Measurements from ENCODE around the gene TMPRSS4. TPM values are rescaled to one million over a fixed set of nuclear protein-coding genes. Genes with fewer than 3 reads are reported as not detected.
"Not testable (repeated sequence)": the region's sequence is repeated elsewhere in the genome, so short reads cannot be mapped to it uniquely, and the experiment has no call there.

Gene TMPRSS4
- total and polyA plus RNA-seq, 2 of the 4 experiments (the other 2 are of a cell fraction) = not detected

- H2BK20ac ChIP-seq (ENCODE audit: low read depth, low read length); H3K23ac ChIP-seq (ENCODE audit: low read depth, low read length); H3K56ac ChIP-seq (ENCODE audit: extremely low read depth, insufficient read depth, low read length); H3K27ac ChIP-seq (ENCODE audit: insufficient read depth, low read length); H2BK120ac ChIP-seq (ENCODE audit: low read depth, low read length); H2AK5ac ChIP-seq (ENCODE audit: low read depth, low read length); H4K20me1 ChIP-seq (ENCODE audit: insufficient read depth, low read length); POLR2A ChIA-PET (ENCODE audit: unreplicated experiment); in situ Hi-C loops (cut with MboI; ENCODE audit: low sequenced_read_pairs); H3K9ac ChIP-seq (ENCODE audit: low read depth, low read length); H3K4me3 ChIP-seq (ENCODE audit: insufficient read depth, low read depth, low read length); H3K18ac ChIP-seq (ENCODE audit: low read depth, low read length); H4K5ac ChIP-seq (ENCODE audit: low read depth, low read length); H3K9me3 ChIP-seq (ENCODE audit: control insufficient read depth, insufficient read depth, low read length); H3K36me3 ChIP-seq (ENCODE audit: control insufficient read depth, insufficient read depth, low read length); BruUV-seq (replicated peaks); H4K8ac ChIP-seq (ENCODE audit: low read depth in 2 of 2, low read length in 2 of 2); H3K14ac ChIP-seq (replicated peaks; ENCODE audit: low read depth, low read length); H3K27me3 ChIP-seq (ENCODE audit: control insufficient read depth, insufficient read depth, low read length); H2AK9ac ChIP-seq (replicated peaks; ENCODE audit: low read depth, low read length, poor library complexity); H2AFZ ChIP-seq (replicated peaks; ENCODE audit: low read length, poor library complexity); ATAC-seq (ENCODE audit: low read depth); H4K91ac ChIP-seq (ENCODE audit: insufficient read depth, low read depth, low read length); dilution Hi-C loops (cut with HindIII; ENCODE audit: low sequenced_read_pairs, unreplicated experiment); H3K4ac ChIP-seq (ENCODE audit: low read depth, low read length); H2BK15ac ChIP-seq (ENCODE audit: low read depth, low read length); H3K4me1 ChIP-seq (ENCODE audit: control insufficient read depth, insufficient read depth, low read length); DNase-seq; H3K9me1 ChIP-seq (ENCODE audit: insufficient read depth, low read length); H3K79me1 ChIP-seq (ENCODE audit: low read depth in 1 of 2, low read length in 2 of 2); H2BK5ac ChIP-seq (ENCODE audit: low read depth, low read length, poor library complexity, severe bottlenecking); intact Hi-C loops (cut with micrococcal nuclease); H3K4me2 ChIP-seq (ENCODE audit: low read depth, low read length); CTCF ChIA-PET: not testable (repeated sequence)
- WGBS, 2 experiments (ENCODE audit: extremely low coverage in 2 of 2, insufficient read length in 1 of 2) = no CpG with 5 or more reads among the region's 5 CpGs
These were observed 14.7 kb upstream of the TMPRSS4 start for GRCh38 chr11:118062181-118062580.

DNA sequence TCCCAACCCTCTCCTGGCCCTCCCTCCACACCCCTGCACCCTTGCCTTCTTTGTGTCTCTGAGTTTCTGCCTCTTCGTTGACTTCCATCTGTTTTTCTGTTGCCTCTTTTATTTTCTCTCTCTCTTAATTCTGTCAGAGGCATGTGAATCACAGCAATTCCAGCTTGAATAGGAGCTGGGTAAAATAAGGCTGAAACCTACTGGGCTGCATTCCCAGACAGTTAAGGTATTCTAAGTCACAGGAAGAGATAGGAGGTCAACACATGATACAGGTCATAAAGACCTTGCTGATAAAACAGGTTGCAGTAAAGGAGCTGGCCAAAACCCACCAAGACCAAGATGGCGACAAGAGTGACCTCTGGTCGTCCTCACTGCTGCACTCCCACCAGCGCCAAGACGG lies 14.2 kb upstream of the TMPRSS4 start:
- H3K18ac ChIP-seq (ENCODE audit: low read depth, low read length); H3K79me1 ChIP-seq (ENCODE audit: low read depth in 1 of 2, low read length in 2 of 2); H4K91ac ChIP-seq (ENCODE audit: insufficient read depth, low read depth, low read length); POLR2A ChIA-PET (ENCODE audit: unreplicated experiment); H3K27me3 ChIP-seq (ENCODE audit: control insufficient read depth, insufficient read depth, low read length); H3K23ac ChIP-seq (ENCODE audit: low read depth, low read length); H3K56ac ChIP-seq (ENCODE audit: extremely low read depth, insufficient read depth, low read length); H3K4me1 ChIP-seq (ENCODE audit: control insufficient read depth, insufficient read depth, low read length); ATAC-seq (ENCODE audit: low read depth); H2BK20ac ChIP-seq (ENCODE audit: low read depth, low read length); H3K27ac ChIP-seq (ENCODE audit: insufficient read depth, low read length); H3K9me1 ChIP-seq (ENCODE audit: insufficient read depth, low read length); H3K9ac ChIP-seq (ENCODE audit: low read depth, low read length); H4K5ac ChIP-seq (ENCODE audit: low read depth, low read length); dilution Hi-C loops (cut with HindIII; ENCODE audit: low sequenced_read_pairs, unreplicated experiment); H2AFZ ChIP-seq (replicated peaks; ENCODE audit: low read length, poor library complexity); H3K14ac ChIP-seq (replicated peaks; ENCODE audit: low read depth, low read length); H2BK15ac ChIP-seq (ENCODE audit: low read depth, low read length); H3K4me2 ChIP-seq (ENCODE audit: low read depth, low read length); H3K9me3 ChIP-seq (ENCODE audit: control insufficient read depth, insufficient read depth, low read length); H4K20me1 ChIP-seq (ENCODE audit: insufficient read depth, low read length); H2BK5ac ChIP-seq (ENCODE audit: low read depth, low read length, poor library complexity, severe bottlenecking); H3K36me3 ChIP-seq (ENCODE audit: control insufficient read depth, insufficient read depth, low read length); CTCF ChIA-PET; H2AK9ac ChIP-seq (replicated peaks; ENCODE audit: low read depth, low read length, poor library complexity); H2BK120ac ChIP-seq (ENCODE audit: low read depth, low read length); DNase-seq; BruUV-seq (replicated peaks); intact Hi-C loops (cut with micrococcal nuclease); H3K4ac ChIP-seq (ENCODE audit: low read depth, low read length); H3K4me3 ChIP-seq (ENCODE audit: insufficient read depth, low read depth, low read length); H2AK5ac ChIP-seq (ENCODE audit: low read depth, low read length); in situ Hi-C loops (cut with MboI; ENCODE audit: low sequenced_read_pairs); H4K8ac ChIP-seq (ENCODE audit: low read depth in 2 of 2, low read length in 2 of 2): not testable (repeated sequence)
- 60% methylated on average over 2 of the region's 5 CpGs; no CpG with 5 or more reads in 1 of the 2 experiments for WGBS, 2 experiments (ENCODE audit: extremely low coverage in 2 of 2, insufficient read length in 1 of 2)

Data from IMR-90 (cell line).